C4-2B (cell line): ENCODE measurements around the gene KIF1A.

Source experiments
- H3K27ac ChIP-seq: fragments of 450-650 bp; 2 replicates; pipeline ENCODE4 v1.5.1; 2017
- CTCF ChIP-seq: fragments of 450-650 bp; conservative IDR thresholded peaks from 2 replicates; pipeline ENCODE4 v1.5.1; 2017; ENCODE audit warnings: mild to moderate bottlenecking
- ZFX ChIP-seq: fragments of 450-650 bp; IDR thresholded peaks from 2 replicates; pipeline ENCODE4 v1.6.1; 2017

KIF1A gene

GRCh38 chr2:240794178-240794721, 25.8 kb downstream of the KIF1A start:
- no peak for TF ChIP-seq ZFX
- no peak for TF ChIP-seq CTCF
- no peak overlapping the region for H3K27ac ChIP-seq

GRCh38 chr2:240793313-240794177, 26.5 kb downstream of the KIF1A start:
- TF ChIP-seq CTCF (no peak), ZFX (no peak)
- no peak overlapping the region for H3K27ac ChIP-seq

- H3K27ac ChIP-seq, result no peak overlapping the region
- TF ChIP-seq CTCF, result no peak
- no peak for TF ChIP-seq ZFX
These were observed 27.2 kb downstream of the KIF1A start for GRCh38 chr2:240792629-240793312.

- H3K27ac ChIP-seq, result no peak overlapping the region
- no peak for TF ChIP-seq ZFX
- TF ChIP-seq CTCF, result no peak
These were observed 28.0 kb downstream of the KIF1A start for GRCh38 chr2:240791821-240792628.

GRCh38 chr2:240791221-240791800, 28.7 kb downstream of the KIF1A start:
- TF ChIP-seq CTCF (no peak), ZFX (no peak)
- no peak overlapping the region for H3K27ac ChIP-seq

- no peak overlapping the region for H3K27ac ChIP-seq
- TF ChIP-seq ZFX (no peak), CTCF (no peak)
These were observed 29.4 kb downstream of the KIF1A start for GRCh38 chr2:240790370-240791220.
